Measurements from ENCODE around the gene MLH1.

The MLH1 gene

DNA sequence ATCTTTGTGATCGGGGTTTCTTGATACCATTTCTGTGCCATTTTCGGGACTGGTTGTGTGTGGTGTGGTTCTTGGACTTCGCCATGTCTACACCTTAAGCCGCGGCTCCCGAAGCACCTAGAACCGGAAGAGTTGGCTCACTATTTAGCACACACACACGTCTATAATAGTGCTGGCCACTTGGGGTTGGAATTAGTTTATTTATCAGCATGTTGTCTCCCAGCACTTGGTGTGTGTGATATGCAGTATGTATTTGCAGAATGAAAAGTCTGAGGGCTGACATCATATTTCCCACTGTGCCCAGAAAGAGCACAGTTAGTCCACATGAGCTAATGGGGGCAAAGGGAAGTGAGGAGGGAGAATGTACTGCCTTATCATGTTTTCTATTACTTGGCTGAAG, 23.6 kb downstream of the MLH1 start:
- Mint-ChIP-seq H3K27ac (no peak overlapping the region), H3K4me1 (no peaks in the 10 kb centered on the region), H3K27me3 (no peaks in the 10 kb centered on the region), H3K9me3 (no peaks in the 10 kb centered on the region), H3K4me3 (no peak overlapping the region)
- ATAC-seq = no peak
- no peak for DNase-seq

DNA sequence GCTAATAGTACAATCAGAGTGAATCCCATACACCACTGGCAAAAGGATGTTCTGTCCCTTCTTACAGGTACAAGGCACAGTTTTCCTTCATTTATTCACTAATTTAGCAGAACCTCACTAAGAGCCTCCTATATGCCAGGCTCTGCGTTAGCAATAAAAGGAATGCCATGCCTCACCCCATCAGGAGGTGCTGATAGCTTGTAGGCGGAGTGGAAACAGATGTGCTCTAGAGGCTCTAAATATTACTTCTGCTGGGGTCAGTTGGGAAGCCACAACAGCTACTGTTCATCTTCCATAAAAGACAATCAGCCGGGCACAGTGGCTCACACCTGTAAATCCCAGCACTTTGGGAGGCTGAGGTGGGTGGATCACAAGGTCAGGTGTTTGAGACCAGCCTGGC, 24.4 kb downstream of the MLH1 start:
- H3K27me3 Mint-ChIP-seq = no peaks in the 10 kb centered on the region
- DNase-seq = no peak
- no peaks in the 10 kb centered on the region for H3K4me1 Mint-ChIP-seq
- no peaks in the 10 kb centered on the region for H3K9me3 Mint-ChIP-seq
- no peak overlapping the region for H3K4me3 Mint-ChIP-seq
- H3K27ac Mint-ChIP-seq = peak overlapping the region in 1 of 2 donors; percentile 56
- no peak for ATAC-seq

DNA sequence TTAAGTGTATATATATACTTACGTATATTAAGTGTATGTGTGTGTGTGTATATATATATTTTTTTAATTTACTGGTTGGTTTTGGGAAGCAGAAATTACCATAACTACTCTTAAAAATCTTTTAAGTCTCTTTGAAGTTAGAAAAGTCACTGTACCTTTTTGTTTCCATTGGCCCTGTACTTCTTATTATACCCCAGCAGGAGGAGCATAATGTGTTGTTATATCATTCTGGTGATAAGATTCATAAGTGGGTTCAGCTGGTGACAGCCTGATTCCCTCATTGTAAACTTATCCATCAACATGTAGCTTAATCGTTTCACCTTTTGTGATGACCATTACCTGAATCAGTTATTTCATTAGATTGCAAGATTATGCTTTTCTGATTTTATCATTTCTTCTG, 30.8 kb downstream of the MLH1 start:
- Mint-ChIP-seq H3K4me1 (peaks cover 9% of the 10 kb centered on the region), H3K27me3 (no peaks in the 10 kb centered on the region), H3K4me3 (no peak overlapping the region), H3K27ac (no peak overlapping the region), H3K9me3 (no peaks in the 10 kb centered on the region)
- ATAC-seq (peak; percentile 58), DNase-seq (no peak)

- no peak overlapping the region for H3K27ac Mint-ChIP-seq
- DNase-seq = no peak
- no peaks in the 10 kb centered on the region for H3K27me3 Mint-ChIP-seq
- no peak overlapping the region for H3K4me3 Mint-ChIP-seq
- ATAC-seq = no peak
- no peaks in the 10 kb centered on the region for H3K9me3 Mint-ChIP-seq
- peaks cover 9% of the 10 kb centered on the region for H3K4me1 Mint-ChIP-seq
These were observed 31.6 kb downstream of the MLH1 start for GRCh38 chr3:37024820-37025405.

DNA sequence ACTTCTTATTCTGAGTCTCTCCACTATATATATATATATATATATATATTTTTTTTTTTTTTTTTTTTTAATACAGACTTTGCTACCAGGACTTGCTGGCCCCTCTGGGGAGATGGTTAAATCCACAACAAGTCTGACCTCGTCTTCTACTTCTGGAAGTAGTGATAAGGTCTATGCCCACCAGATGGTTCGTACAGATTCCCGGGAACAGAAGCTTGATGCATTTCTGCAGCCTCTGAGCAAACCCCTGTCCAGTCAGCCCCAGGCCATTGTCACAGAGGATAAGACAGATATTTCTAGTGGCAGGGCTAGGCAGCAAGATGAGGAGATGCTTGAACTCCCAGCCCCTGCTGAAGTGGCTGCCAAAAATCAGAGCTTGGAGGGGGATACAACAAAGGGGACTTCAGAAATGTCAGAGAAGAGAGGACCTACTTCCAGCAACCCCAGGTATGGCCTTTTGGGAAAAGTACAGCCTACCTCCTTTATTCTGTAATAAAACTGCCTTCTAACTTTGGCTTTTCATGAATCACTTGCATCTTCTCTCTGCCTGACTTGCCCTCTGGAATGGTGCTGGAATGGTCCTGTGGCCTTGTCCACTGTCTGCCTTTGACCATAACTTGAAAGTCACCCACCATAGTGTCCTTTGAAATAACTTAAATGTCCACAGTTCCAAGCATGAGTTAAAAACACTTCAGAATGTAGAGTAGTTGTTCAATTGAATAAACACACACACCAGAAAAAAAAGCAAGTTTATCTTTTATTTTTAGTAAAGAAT, 32.4 kb downstream of the MLH1 start:
- H3K4me1 Mint-ChIP-seq = peaks cover 9% of the 10 kb centered on the region
- no peaks in the 10 kb centered on the region for H3K9me3 Mint-ChIP-seq
- H3K27ac Mint-ChIP-seq = peak overlapping the region in 1 of 2 donors; percentile 7
- no peaks in the 10 kb centered on the region for H3K27me3 Mint-ChIP-seq
- ATAC-seq (no peak), DNase-seq (no peak)
- no peak overlapping the region for H3K4me3 Mint-ChIP-seq

GRCh38 chr3:37026851-37027250, 33.5 kb downstream of the MLH1 start:
- Mint-ChIP-seq H3K4me1 (peaks cover 9% of the 10 kb centered on the region), H3K4me3 (no peak overlapping the region), H3K27me3 (no peaks in the 10 kb centered on the region), H3K9me3 (no peaks in the 10 kb centered on the region), H3K27ac (no peak overlapping the region)
- DNase-seq (no peak), ATAC-seq (no peak)

- Mint-ChIP-seq H3K27me3 (no peaks in the 10 kb centered on the region), H3K9me3 (no peaks in the 10 kb centered on the region), H3K27ac (no peak overlapping the region), H3K4me3 (no peak overlapping the region), H3K4me1 (peaks cover 9% of the 10 kb centered on the region)
- DNase-seq (no peak), ATAC-seq (no peak)
These were observed 35.0 kb downstream of the MLH1 start for GRCh38 chr3:37028329-37028728.

GRCh38 chr3:37029111-37029510, 35.8 kb downstream of the MLH1 start:
- H3K9me3 Mint-ChIP-seq = no peaks in the 10 kb centered on the region
- H3K4me3 Mint-ChIP-seq = no peak overlapping the region
- ATAC-seq (no peak), DNase-seq (no peak)
- H3K4me1 Mint-ChIP-seq = peaks cover 9% of the 10 kb centered on the region
- no peaks in the 10 kb centered on the region for H3K27me3 Mint-ChIP-seq
- no peak overlapping the region for H3K27ac Mint-ChIP-seq

DNA sequence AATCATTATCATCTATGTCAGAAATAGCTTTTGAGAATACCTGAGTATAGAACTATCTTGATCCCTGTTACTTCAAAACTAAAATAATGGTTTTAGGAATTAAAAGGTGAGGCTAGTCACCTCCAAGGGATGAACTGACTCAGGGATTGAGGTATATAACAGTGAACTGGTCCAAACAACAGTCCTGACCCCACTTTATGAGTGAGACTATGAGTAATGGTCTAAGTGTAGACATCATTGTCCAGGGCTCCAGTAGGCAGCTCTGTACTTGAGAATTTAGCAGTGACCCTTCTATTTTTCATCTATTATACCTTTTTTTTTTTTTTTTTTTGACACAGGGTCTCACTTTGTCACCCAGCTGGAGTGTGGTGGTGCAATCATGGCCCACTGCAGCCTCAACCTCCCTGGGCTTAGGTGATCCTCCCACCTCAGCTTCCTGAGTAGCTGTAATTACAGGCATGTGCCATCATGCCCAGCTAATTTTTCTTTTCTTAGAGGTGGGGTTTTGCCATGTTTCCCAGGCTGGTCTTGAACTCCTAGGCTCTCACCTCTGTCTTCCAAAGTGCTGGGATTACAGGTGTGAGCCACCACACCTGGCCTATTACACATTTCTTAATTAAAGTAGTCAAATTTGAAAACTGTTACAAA, 36.3 kb downstream of the MLH1 start:
- no peak for DNase-seq
- Mint-ChIP-seq H3K27me3 (no peaks in the 10 kb centered on the region), H3K4me1 (peaks cover 5% of the 10 kb centered on the region), H3K4me3 (no peak overlapping the region), H3K9me3 (no peaks in the 10 kb centered on the region), H3K27ac (peak overlapping the region in 1 of 2 donors; percentile 42)
- no peak for ATAC-seq

DNA sequence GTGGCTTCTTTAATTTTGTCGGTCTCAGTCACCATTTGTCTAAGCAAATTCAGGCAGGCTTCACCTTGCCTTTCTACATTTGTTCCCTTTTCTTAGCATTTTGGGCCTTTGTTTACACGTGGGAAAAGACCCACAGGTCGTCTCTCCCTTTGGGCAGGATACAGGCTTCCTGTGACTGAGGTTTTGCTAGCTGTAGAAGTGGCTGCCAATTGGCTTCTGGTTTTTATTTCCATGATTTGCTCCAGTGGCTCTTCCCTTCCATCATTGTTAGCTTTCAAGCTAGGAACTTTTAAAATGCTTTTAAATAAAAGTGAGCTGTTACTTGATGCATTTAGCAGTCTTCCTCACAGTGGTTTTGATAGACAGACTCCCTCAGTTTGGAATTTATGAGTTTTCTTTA, 37.3 kb downstream of the MLH1 start:
- DNase-seq (no peak), ATAC-seq (no peak)
- Mint-ChIP-seq H3K9me3 (no peaks in the 10 kb centered on the region), H3K4me1 (no peaks in the 10 kb centered on the region), H3K27me3 (no peaks in the 10 kb centered on the region), H3K27ac (peak overlapping the region in 1 of 2 donors; percentile 59), H3K4me3 (no peak overlapping the region)

DNA sequence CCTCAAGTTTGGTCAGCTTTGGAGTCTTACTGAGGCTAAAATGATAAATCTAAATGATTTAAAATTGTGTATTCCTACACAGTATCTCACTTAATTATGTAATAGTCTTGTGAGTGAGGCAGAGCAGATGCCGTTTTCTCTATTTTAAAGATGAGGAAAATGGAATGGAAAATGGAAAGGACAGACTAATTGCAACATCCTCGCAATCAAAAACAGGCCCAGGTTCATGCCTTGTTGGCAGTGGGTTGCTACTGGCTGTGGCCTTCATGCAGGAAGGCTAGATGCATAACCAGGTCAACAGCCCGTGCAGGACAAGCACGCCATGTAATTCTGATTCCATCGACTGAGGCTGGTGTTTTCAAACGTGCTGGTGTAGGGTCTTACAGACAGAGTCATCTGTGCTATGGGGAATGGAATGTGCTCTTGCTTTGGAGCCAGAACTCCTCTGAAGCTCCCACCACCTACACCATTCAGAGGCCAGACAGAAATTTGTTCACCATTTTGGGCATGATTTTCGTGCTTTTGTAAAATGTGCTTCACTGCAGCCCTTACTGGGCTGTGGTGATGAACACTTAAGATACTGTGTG, 37.9 kb downstream of the MLH1 start:
- H3K4me3 Mint-ChIP-seq = no peak overlapping the region
- H3K27ac Mint-ChIP-seq = no peak overlapping the region
- DNase-seq (no peak), ATAC-seq (no peak)
- no peaks in the 10 kb centered on the region for H3K9me3 Mint-ChIP-seq
- no peaks in the 10 kb centered on the region for H3K27me3 Mint-ChIP-seq
- no peaks in the 10 kb centered on the region for H3K4me1 Mint-ChIP-seq

- H3K27ac Mint-ChIP-seq = no peak overlapping the region
- peaks cover 0 to 4% of the 10 kb centered on the region in 2 donors for H3K9me3 Mint-ChIP-seq
- H3K4me1 Mint-ChIP-seq = no peaks in the 10 kb centered on the region
- no peak for DNase-seq
- ATAC-seq = no peak
- no peak overlapping the region for H3K4me3 Mint-ChIP-seq
- H3K27me3 Mint-ChIP-seq = no peaks in the 10 kb centered on the region
These were observed 39.6 kb downstream of the MLH1 start for GRCh38 chr3:37032961-37033360.

DNA sequence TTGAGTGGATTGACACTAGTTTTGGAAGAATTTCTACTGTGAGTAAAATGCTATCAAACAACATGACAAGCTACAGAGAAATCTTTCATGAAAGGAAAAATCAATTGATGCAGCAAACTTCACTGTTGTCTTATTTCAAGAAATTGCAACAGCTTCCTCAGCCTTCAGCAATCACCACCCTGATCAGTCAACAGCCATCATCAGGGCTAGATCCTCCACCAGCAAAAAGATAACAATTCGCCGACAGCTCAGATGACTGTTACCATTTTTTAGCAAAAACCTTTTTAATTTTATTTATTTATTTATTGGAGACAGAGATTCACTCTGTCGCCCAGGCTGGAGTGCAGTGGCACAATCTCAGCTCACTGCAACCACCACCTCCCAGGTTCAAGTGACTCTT, 44.0 kb downstream of the MLH1 start:
- Mint-ChIP-seq H3K4me3 (no peak overlapping the region), H3K27ac (no peak overlapping the region), H3K27me3 (no peaks in the 10 kb centered on the region), H3K9me3 (peaks cover 0 to 4% of the 10 kb centered on the region in 2 donors), H3K4me1 (no peaks in the 10 kb centered on the region)
- ATAC-seq (no peak), DNase-seq (no peak)

DNA sequence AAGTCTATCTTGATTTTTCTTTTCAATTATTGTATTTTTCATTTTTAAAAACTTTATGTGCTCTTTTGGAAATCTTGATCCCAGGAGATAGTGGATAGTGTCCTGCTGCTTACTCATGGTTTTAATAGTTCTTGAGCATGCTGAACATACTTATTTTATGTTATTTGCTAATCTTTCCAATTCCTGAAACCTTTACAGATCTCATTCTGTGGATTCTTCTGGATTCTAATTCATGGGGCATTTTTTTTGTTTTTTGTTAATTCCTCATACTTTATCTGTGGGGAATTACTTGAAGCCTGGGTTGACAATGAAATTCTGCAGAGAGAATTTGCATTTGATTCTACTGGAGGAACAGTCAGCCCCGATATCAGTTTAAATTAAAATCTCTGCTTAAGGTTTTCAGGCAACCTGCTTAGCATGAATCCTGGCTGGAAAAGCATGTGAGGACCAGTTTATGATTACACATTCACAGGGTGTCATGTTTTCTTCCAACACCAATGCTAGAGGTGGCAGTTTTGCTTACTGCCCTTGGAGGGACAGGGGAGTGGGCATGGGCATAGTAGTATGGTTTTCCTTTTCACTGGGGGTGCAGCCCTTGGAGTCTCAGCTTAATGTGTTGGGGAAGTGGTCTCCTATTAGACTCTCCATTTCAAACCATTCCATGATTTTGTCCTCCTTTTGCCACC, 46.0 kb downstream of the MLH1 start:
- Mint-ChIP-seq H3K4me3 (no peak overlapping the region), H3K4me1 (no peaks in the 10 kb centered on the region), H3K9me3 (peaks cover 0 to 4% of the 10 kb centered on the region in 2 donors), H3K27me3 (no peaks in the 10 kb centered on the region), H3K27ac (peak overlapping the region; percentile 42 to 74)
- no peak for ATAC-seq
- DNase-seq = no peak

DNA sequence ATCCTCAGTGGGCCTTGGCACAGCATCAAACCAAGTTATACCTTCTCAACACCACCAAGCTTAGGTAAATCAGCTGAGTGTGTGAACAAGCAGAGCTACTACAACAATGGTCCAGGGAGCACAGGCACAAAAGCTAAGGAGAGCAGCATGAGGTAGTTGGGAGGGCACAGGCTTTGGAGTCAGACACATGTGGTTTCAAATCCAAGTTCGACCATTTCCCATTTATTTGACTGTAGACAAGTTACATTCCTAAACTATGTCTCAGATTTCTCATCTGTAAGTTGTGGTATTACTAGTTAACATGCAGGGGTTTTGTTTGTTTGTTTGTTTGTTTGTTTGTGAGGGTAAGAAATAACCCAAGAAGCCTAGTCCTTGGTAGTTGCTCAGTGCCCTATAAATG, 46.9 kb downstream of the MLH1 start:
- H3K4me1 Mint-ChIP-seq = no peaks in the 10 kb centered on the region
- ATAC-seq = no peak
- no peaks in the 10 kb centered on the region for H3K27me3 Mint-ChIP-seq
- DNase-seq = no peak
- H3K4me3 Mint-ChIP-seq = no peak overlapping the region
- peak overlapping the region; percentile 65 to 79 for H3K27ac Mint-ChIP-seq
- peaks cover 0 to 4% of the 10 kb centered on the region in 2 donors for H3K9me3 Mint-ChIP-seq
